Peyer's patch (tissue), 4 donors: ENCODE results near the gene PRR19.

Experiments
- POLR2A ChIP-seq, 2 donors: fragments of 450-650 bp; IDR thresholded peaks; one replicate each; pipeline ENCODE4 v1.5.1; 2017; ENCODE audit warnings: antibody characterized with exemption in 2 of 2, mild to moderate bottlenecking in 2 of 2, moderate library complexity in 2 of 2
- TF ChIP-seq, protein P1 (sequence below), 6 experiments: fragments of 450-650 bp in 4 of 6; fragments of 200-600 bp in 2 of 6; sonication (generic) in 1 of 6; IDR thresholded peaks; one replicate each; pipeline ENCODE4 v1.5.1; 2017 to 2019; ENCODE audit warnings: antibody characterized with exemption in 6 of 6, mild to moderate bottlenecking in 3 of 6, moderate library complexity in 1 of 6

DNA sequence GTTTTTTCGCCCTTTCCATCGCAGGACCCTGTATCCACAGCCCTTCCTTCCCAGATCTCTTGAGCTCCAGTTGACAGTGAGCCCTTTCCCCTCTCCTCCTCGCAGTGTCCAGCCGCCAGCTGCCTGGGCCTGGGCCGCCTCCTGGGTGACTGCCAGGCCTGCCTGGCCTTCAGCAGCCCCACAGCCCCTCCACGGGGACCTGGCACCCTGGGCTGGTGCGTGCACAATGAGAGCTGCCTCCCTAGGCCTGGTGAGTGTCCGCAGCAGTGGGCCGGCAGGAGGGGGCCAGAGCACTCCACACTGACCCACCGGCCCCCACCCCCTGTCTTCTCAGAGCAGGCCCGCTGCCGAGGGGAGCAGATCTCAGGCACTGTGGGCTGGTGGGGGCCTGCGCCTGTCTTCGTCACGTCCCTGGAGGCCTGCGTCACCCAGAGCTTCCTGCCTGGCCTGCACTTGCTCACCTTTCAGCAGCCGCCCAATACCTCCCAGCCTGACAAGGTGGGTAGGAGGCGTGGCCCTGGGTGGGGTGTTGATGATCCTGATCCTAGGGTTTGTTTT lies 42.5 kb downstream of the PRR19 start:
- TF ChIP-seq, protein P1, sequence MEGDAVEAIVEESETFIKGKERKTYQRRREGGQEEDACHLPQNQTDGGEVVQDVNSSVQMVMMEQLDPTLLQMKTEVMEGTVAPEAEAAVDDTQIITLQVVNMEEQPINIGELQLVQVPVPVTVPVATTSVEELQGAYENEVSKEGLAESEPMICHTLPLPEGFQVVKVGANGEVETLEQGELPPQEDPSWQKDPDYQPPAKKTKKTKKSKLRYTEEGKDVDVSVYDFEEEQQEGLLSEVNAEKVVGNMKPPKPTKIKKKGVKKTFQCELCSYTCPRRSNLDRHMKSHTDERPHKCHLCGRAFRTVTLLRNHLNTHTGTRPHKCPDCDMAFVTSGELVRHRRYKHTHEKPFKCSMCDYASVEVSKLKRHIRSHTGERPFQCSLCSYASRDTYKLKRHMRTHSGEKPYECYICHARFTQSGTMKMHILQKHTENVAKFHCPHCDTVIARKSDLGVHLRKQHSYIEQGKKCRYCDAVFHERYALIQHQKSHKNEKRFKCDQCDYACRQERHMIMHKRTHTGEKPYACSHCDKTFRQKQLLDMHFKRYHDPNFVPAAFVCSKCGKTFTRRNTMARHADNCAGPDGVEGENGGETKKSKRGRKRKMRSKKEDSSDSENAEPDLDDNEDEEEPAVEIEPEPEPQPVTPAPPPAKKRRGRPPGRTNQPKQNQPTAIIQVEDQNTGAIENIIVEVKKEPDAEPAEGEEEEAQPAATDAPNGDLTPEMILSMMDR (IDR thresholded peaks at IDR 0.05), result no peak
- no peak for TF ChIP-seq POLR2A (IDR thresholded peaks at IDR 0.05)
